Lower lobe of right lung (tissue), 2 donors: ENCODE results near the gene ZCCHC17. TPM values are rescaled to one million over a fixed set of nuclear protein-coding genes. Genes with fewer than 3 reads are reported as not detected.

Source experiments
- ATAC-seq, 2 donors: fragments of 200-7000 bp; cut with Tn5 transposase; one replicate each; pipeline ENCODE4 v1.9.1; 2020 to 2022; ENCODE audit warnings: mild to moderate bottlenecking in 2 of 2, moderate library complexity in 2 of 2
- DNase-seq: peaks from one replicate; pipeline ENCODE4 v3.0.0-alpha.2; 2020
- H3K27ac ChIP-seq: fragments of 200-600 bp; one replicate; pipeline ENCODE4 v1.8.0; 2022
- H3K27me3 ChIP-seq: fragments of 200-600 bp; one replicate; pipeline ENCODE4 v1.8.0; 2022; ENCODE audit warnings: low read depth
- H3K36me3 ChIP-seq: fragments of 200-600 bp; one replicate; pipeline ENCODE4 v1.8.0; 2022; ENCODE audit warnings: mild to moderate bottlenecking
- H3K4me1 ChIP-seq: fragments of 200-600 bp; one replicate; pipeline ENCODE4 v1.8.0; 2022
- H3K4me3 ChIP-seq: fragments of 200-600 bp; one replicate; pipeline ENCODE4 v1.8.0; 2022; ENCODE audit warnings: mild to moderate bottlenecking
- H3K9me3 ChIP-seq: fragments of 200-600 bp; one replicate; pipeline ENCODE4 v1.8.0; 2022
- CTCF ChIP-seq: fragments of 200-600 bp; IDR thresholded peaks from one replicate; pipeline ENCODE4 v1.8.0; 2022; ENCODE audit warnings: antibody characterized with exemption, mild to moderate bottlenecking
- intact Hi-C: fragments of 100-400 bp; cut with DNase I; formaldehyde crosslinking; loops from one replicate; pipeline ENCODE4 v1.11.0; 2022
- total RNA-seq: library from RNA; stranded (reverse); fragmentation: NEBNext Ultra II Directional; extraction: Animal tissue kit (Norgen Biotek cat#: 25700); gene quantifications from one replicate; pipeline ENCODE4 v1.2.1, GENCODE V29; 2021
- donor health status: DM: no; HTN: yes; CAD: no; lungs with severe emphysema.

ZCCHC17 gene
- total RNA-seq, 1 donor from 2014 or later, result 22.5 TPM

- no peak for ATAC-seq
- H3K27ac ChIP-seq, result no peak overlapping the region
- DNase-seq, result no peak
- H3K27me3 ChIP-seq, result no peaks in the 10 kb centered on the region
- intact Hi-C loops, result no loop called here
- H3K9me3 ChIP-seq, result no peaks in the 10 kb centered on the region
- no peaks in the 10 kb centered on the region for H3K4me1 ChIP-seq
- H3K36me3 ChIP-seq, result no peaks in the 10 kb centered on the region
- no peak overlapping the region for H3K4me3 ChIP-seq
- no peak for TF ChIP-seq CTCF
These were observed 90.8 kb downstream of the ZCCHC17 start for GRCh38 chr1:31387612-31388011.

- H3K36me3 ChIP-seq, result no peaks in the 10 kb centered on the region
- no peak overlapping the region for H3K27ac ChIP-seq
- no peak overlapping the region for H3K4me3 ChIP-seq
- intact Hi-C loops, result no loop called here
- ATAC-seq (no peak), DNase-seq (no peak)
- TF ChIP-seq CTCF, result no peak
- H3K4me1 ChIP-seq, result peaks cover 5% of the 10 kb centered on the region
- no peaks in the 10 kb centered on the region for H3K9me3 ChIP-seq
- peaks cover 4% of the 10 kb centered on the region for H3K27me3 ChIP-seq
These were observed 92.8 kb downstream of the ZCCHC17 start for GRCh38 chr1:31389616-31390015.

GRCh38 chr1:31390071-31390470 lies 93.2 kb downstream of the ZCCHC17 start:
- H3K9me3 ChIP-seq, result no peaks in the 10 kb centered on the region
- peaks cover 4% of the 10 kb centered on the region for H3K27me3 ChIP-seq
- ATAC-seq (peak; percentile 40 to 49), DNase-seq (no peak)
- no peaks in the 10 kb centered on the region for H3K36me3 ChIP-seq
- intact Hi-C loops, result no loop called here
- no peak overlapping the region for H3K27ac ChIP-seq
- no peak for TF ChIP-seq CTCF
- peaks cover 10% of the 10 kb centered on the region for H3K4me1 ChIP-seq
- no peak overlapping the region for H3K4me3 ChIP-seq

- Histone ChIP-seq H3K4me3 (no peak overlapping the region), H3K27ac (no peak overlapping the region), H3K27me3 (peaks cover 4% of the 10 kb centered on the region), H3K36me3 (no peaks in the 10 kb centered on the region), H3K9me3 (no peaks in the 10 kb centered on the region), H3K4me1 (peaks cover 11% of the 10 kb centered on the region)
- TF ChIP-seq CTCF, result no peak
- DNase-seq (no peak), ATAC-seq (no peak)
- intact Hi-C loops, result no loop called here
These were observed 96.6 kb downstream of the ZCCHC17 start for GRCh38 chr1:31393463-31393862.

- Histone ChIP-seq H3K27ac (no peak overlapping the region), H3K4me1 (peaks cover 11% of the 10 kb centered on the region), H3K9me3 (no peaks in the 10 kb centered on the region), H3K36me3 (no peaks in the 10 kb centered on the region), H3K4me3 (peak overlapping the region; percentile 46), H3K27me3 (peaks cover 4% of the 10 kb centered on the region)
- ATAC-seq, result peak; percentile 96
- peak; percentile 91 for DNase-seq
- peak; percentile 92 for TF ChIP-seq CTCF
- intact Hi-C loops, result no loop called here
These were observed 97.9 kb downstream of the ZCCHC17 start for GRCh38 chr1:31394584-31395193.
